ENCODE results near the gene GRK7. TPM values are rescaled to one million over a fixed set of nuclear protein-coding genes. Genes with fewer than 3 reads are reported as not detected.

Gene GRK7
- total RNA-seq, 6 experiments from 2014 or later = not detected

DNA sequence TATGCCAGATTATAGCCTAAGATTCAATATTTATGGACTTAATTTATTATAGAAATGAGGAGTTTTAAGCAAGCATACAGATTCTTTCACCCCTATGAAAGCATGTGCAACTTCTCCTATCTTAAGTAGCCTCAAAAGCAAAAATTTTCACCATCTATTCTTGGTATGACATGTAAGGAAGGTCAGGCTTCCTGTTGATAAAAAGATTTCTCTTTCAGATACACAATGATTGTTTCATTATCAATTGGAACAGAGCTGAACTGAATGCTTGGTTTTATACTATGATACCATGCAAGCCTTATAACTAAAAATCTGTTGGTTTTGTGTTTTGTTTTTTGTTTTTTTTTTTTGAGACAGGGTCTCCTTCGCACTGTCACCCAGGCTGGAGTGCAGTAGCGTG, 3.9 kb downstream of the GRK7 start:
- no peak overlapping the region for H3K27ac Mint-ChIP-seq
- H3K36me3 Mint-ChIP-seq (ENCODE audit: low read depth) = no peaks in the 10 kb centered on the region

DNA sequence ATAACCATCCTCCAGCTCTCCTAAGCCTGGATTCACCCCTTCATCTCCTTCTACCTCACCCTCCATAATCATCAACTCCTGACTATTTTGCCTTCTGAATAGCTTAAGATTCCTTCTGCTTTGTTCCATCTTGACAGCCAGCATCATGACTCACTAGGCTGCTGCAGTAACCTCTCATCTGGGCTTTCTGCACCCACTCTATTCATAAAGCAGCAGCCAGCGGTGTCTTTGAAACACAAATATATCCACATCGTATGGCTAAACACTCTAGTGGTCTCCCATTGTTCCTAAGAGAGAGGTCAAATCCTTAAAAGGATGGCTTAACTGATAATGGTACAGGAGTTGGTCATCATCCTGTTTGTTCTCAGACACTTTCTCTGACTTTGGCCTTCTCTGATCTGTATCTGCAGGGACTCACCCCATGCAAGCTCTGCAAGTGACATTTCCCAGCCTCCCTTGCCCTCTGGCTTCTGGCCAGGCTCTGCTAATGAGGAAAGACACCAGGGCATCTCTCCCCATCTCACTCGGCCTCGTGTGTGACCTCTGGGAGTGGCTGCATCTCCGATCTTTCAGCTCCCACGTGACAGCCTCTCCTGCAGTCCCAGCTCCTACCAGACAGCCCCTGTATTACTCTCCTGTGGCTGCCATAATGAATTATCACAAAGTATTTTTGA, 6.2 kb downstream of the GRK7 start:
- peaks cover 6% of the 10 kb centered on the region for H3K27me3 Mint-ChIP-seq (ENCODE audit: insufficient read depth)
- H3K36me3 Mint-ChIP-seq (ENCODE audit: low read depth) = no peaks in the 10 kb centered on the region
- no peak overlapping the region for H3K4me3 Mint-ChIP-seq
- no peaks in the 10 kb centered on the region for H3K9me3 Mint-ChIP-seq
- H3K4me1 Mint-ChIP-seq (ENCODE audit: low read depth) = no peaks in the 10 kb centered on the region
- no peak overlapping the region for H3K27ac Mint-ChIP-seq
- peak; percentile 7 for DNase-seq
- TF ChIP-seq, protein P1, sequence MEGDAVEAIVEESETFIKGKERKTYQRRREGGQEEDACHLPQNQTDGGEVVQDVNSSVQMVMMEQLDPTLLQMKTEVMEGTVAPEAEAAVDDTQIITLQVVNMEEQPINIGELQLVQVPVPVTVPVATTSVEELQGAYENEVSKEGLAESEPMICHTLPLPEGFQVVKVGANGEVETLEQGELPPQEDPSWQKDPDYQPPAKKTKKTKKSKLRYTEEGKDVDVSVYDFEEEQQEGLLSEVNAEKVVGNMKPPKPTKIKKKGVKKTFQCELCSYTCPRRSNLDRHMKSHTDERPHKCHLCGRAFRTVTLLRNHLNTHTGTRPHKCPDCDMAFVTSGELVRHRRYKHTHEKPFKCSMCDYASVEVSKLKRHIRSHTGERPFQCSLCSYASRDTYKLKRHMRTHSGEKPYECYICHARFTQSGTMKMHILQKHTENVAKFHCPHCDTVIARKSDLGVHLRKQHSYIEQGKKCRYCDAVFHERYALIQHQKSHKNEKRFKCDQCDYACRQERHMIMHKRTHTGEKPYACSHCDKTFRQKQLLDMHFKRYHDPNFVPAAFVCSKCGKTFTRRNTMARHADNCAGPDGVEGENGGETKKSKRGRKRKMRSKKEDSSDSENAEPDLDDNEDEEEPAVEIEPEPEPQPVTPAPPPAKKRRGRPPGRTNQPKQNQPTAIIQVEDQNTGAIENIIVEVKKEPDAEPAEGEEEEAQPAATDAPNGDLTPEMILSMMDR (IDR thresholded peaks at IDR 0.05) = no peak

More for the DNA sequence above, 3.9 kb downstream of the GRK7 start:
- H3K4me3 Mint-ChIP-seq = no peak overlapping the region
- TF ChIP-seq, protein P1 (IDR thresholded peaks at IDR 0.05) = no peak
- no peak for DNase-seq
- no peaks in the 10 kb centered on the region for H3K9me3 Mint-ChIP-seq
- H3K4me1 Mint-ChIP-seq (ENCODE audit: low read depth) = no peaks in the 10 kb centered on the region
- H3K27me3 Mint-ChIP-seq (ENCODE audit: insufficient read depth) = peaks cover 6% of the 10 kb centered on the region

DNA sequence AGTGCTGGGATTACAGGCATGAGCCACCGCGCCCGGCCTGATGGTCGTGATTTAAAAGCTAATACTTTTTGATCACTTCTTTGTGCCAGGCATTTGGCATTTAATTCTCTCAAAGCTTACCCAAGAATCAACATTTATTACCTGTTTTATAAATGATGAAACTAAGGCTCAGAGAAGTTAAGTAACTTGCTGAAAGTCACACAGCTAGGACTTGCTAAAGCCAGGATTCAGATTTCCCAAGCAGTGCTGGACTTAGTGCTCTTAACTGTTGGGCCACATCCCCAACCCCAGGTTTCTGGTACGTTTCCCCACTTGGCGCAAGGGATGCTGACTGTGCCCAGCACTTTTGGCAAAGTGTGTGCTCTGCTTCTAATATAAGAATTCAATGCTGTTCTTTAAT, 10.5 kb downstream of the GRK7 start:
- DNase-seq = no peak
- no peak overlapping the region for H3K27ac Mint-ChIP-seq
- peaks cover 5% of the 10 kb centered on the region for H3K27me3 Mint-ChIP-seq (ENCODE audit: insufficient read depth)

DNA sequence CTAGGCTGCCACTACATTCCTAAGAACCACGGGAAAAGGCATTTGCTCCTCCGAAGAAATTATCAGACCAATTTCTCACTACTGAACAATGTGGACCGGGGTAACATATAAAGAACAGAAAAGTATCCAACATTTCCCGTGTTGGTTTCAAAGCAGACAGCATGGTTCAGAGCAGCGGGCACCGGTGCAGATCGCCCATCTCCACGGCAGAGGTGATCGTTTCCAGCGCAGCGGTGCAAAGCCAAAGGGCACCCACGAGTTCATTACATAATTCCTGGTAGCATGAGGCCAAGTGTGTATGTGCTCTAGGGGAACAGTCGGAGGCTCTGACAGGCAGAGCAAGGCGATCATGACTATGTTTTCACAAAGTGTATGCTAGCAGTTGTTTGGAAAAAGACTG, 13.2 kb downstream of the GRK7 start:
- TF ChIP-seq, protein P1 (IDR thresholded peaks at IDR 0.05) = no peak
- no peak overlapping the region for H3K4me3 Mint-ChIP-seq
- H3K36me3 Mint-ChIP-seq (ENCODE audit: low read depth) = no peaks in the 10 kb centered on the region
- no peaks in the 10 kb centered on the region for H3K9me3 Mint-ChIP-seq
- no peak for DNase-seq
- H3K27me3 Mint-ChIP-seq (ENCODE audit: insufficient read depth) = peaks cover 5% of the 10 kb centered on the region
- no peaks in the 10 kb centered on the region for H3K4me1 Mint-ChIP-seq (ENCODE audit: low read depth)
- H3K27ac Mint-ChIP-seq = no peak overlapping the region

More for the DNA sequence above, 10.5 kb downstream of the GRK7 start:
- no peaks in the 10 kb centered on the region for H3K9me3 Mint-ChIP-seq
- TF ChIP-seq, protein P1 (IDR thresholded peaks at IDR 0.05) = no peak
- H3K4me3 Mint-ChIP-seq = no peak overlapping the region
- no peaks in the 10 kb centered on the region for H3K36me3 Mint-ChIP-seq (ENCODE audit: low read depth)
- no peaks in the 10 kb centered on the region for H3K4me1 Mint-ChIP-seq (ENCODE audit: low read depth)

DNA sequence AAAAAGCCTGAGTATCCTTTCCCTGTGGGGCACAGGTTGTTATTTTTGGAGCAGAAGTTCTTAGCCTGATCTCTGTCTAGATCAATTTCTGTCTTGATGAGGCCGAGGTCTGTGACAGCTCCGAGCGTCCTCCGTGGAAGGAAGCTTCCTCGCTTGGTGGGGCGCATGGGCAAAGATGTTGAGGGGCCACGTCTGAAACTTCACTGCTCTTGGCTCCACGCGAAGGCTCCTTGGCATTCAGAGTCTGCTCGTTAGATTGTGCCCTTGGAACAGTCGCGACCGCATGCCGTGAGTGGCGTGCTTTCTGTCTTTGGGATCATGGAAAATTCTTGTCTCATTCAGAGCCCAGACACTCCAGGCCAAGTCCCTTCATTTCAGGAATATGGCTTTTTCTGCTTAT, 13.7 kb downstream of the GRK7 start:
- H3K9me3 Mint-ChIP-seq = no peaks in the 10 kb centered on the region
- H3K27me3 Mint-ChIP-seq (ENCODE audit: insufficient read depth) = peaks cover 5% of the 10 kb centered on the region; the same call in 1 of the 2 replicates
- H3K4me3 Mint-ChIP-seq = no peak overlapping the region
- no peaks in the 10 kb centered on the region for H3K36me3 Mint-ChIP-seq (ENCODE audit: low read depth)
- DNase-seq = no peak
- H3K4me1 Mint-ChIP-seq (ENCODE audit: low read depth) = no peaks in the 10 kb centered on the region
- TF ChIP-seq, protein P1 (IDR thresholded peaks at IDR 0.05) = no peak
- no peak overlapping the region for H3K27ac Mint-ChIP-seq

Data from HFFc6 (cell line).